Glutamatergic neuron (in vitro differentiated cells): ENCODE data around the gene TFF2. TPM values are rescaled to one million over a fixed set of nuclear protein-coding genes. Genes with fewer than 3 reads are reported as not detected.

Source experiments
- DNase-seq: peaks from one replicate; pipeline ENCODE4 v3.0.0; 2022
- H3K27ac Mint-ChIP-seq: one replicate; pipeline ENCODE4 v1.8.0; 2020; ENCODE audit warnings: mild to moderate bottlenecking, mixed read lengths, inconsistent platforms; ENCODE audit not compliant: unreplicated experiment
- H3K27me3 Mint-ChIP-seq: one replicate; pipeline ENCODE4 v1.8.0; 2020; ENCODE audit warnings: mild to moderate bottlenecking, moderate library complexity, mixed read lengths, inconsistent platforms; ENCODE audit not compliant: unreplicated experiment
- H3K36me3 Mint-ChIP-seq: one replicate; pipeline ENCODE4 v1.8.0; 2020; ENCODE audit warnings: mild to moderate bottlenecking, mixed read lengths, inconsistent platforms; ENCODE audit not compliant: unreplicated experiment
- H3K4me1 Mint-ChIP-seq: one replicate; pipeline ENCODE4 v1.8.0; 2020; ENCODE audit warnings: mild to moderate bottlenecking, low read depth, mixed read lengths, inconsistent platforms; ENCODE audit not compliant: unreplicated experiment
- H3K4me3 Mint-ChIP-seq: one replicate; pipeline ENCODE4 v1.8.0; 2020; ENCODE audit warnings: mild to moderate bottlenecking, mixed read lengths, inconsistent platforms; ENCODE audit not compliant: unreplicated experiment
- H3K9me3 Mint-ChIP-seq: one replicate; pipeline ENCODE4 v1.8.0; 2020; ENCODE audit warnings: mild to moderate bottlenecking, moderate library complexity, mixed read lengths, inconsistent platforms; ENCODE audit not compliant: unreplicated experiment
- CTCF ChIP-seq: fragments of 200-600 bp; sonication (generic); IDR thresholded peaks from one replicate; pipeline ENCODE4 v1.5.0; 2021; ENCODE audit not compliant: partially characterized antibody, unreplicated experiment
- total RNA-seq: library from RNA; stranded (reverse); fragmentation: NEBNext Ultra II Directional; extraction: Animal tissue kit (Norgen Biotek cat#: 25700); gene quantifications from one replicate; pipeline ENCODE4 v1.2.1, GENCODE V29; 2021; ENCODE audit not compliant: unreplicated experiment

Gene TFF2
- total RNA-seq, 1 donor from 2014 or later: not detected

- peaks cover 4% of the 10 kb centered on the region for H3K27me3 Mint-ChIP-seq
- H3K9me3 Mint-ChIP-seq: peaks cover 3% of the 10 kb centered on the region
- H3K4me3 Mint-ChIP-seq: no peak overlapping the region
- no peak overlapping the region for H3K27ac Mint-ChIP-seq
- H3K4me1 Mint-ChIP-seq: no peaks in the 10 kb centered on the region
- peaks cover 7% of the 10 kb centered on the region for H3K36me3 Mint-ChIP-seq
- no peak for TF ChIP-seq CTCF
- DNase-seq: peak; percentile 4
Observed at GRCh38 chr21:42379426-42380215, 28.8 kb upstream of the TFF2 start.

GRCh38 chr21:42378418-42378817, 27.6 kb upstream of the TFF2 start:
- no peak overlapping the region for H3K27ac Mint-ChIP-seq
- TF ChIP-seq CTCF: no peak
- DNase-seq: no peak
- peaks cover 1% of the 10 kb centered on the region for H3K9me3 Mint-ChIP-seq
- H3K4me1 Mint-ChIP-seq: no peaks in the 10 kb centered on the region
- H3K4me3 Mint-ChIP-seq: no peak overlapping the region
- peaks cover 3% of the 10 kb centered on the region for H3K27me3 Mint-ChIP-seq
- peaks cover 7% of the 10 kb centered on the region for H3K36me3 Mint-ChIP-seq

GRCh38 chr21:42377951-42378340, 27.2 kb upstream of the TFF2 start:
- peaks cover 1% of the 10 kb centered on the region for H3K9me3 Mint-ChIP-seq
- H3K27me3 Mint-ChIP-seq: peaks cover 5% of the 10 kb centered on the region
- no peak overlapping the region for H3K27ac Mint-ChIP-seq
- H3K4me3 Mint-ChIP-seq: no peak overlapping the region
- no peaks in the 10 kb centered on the region for H3K4me1 Mint-ChIP-seq
- no peak for DNase-seq
- no peak for TF ChIP-seq CTCF
- H3K36me3 Mint-ChIP-seq: peaks cover 7% of the 10 kb centered on the region

GRCh38 chr21:42377211-42377950, 26.6 kb upstream of the TFF2 start:
- Mint-ChIP-seq H3K36me3 (peaks cover 3% of the 10 kb centered on the region), H3K4me1 (no peaks in the 10 kb centered on the region), H3K9me3 (peaks cover 1% of the 10 kb centered on the region), H3K4me3 (no peak overlapping the region), H3K27me3 (peaks cover 6% of the 10 kb centered on the region), H3K27ac (no peak overlapping the region)
- TF ChIP-seq CTCF: no peak
- DNase-seq: no peak
